K562 (cell line): ENCODE measurements around the gene SEMA6B.

Experiments
- MAFF ChIP-seq: IDR thresholded peaks from 2 replicates; pipeline ENCODE4 v1.6.1; 2012; ENCODE audit warnings: low read length, improper control_type of control experiment
- POLR2A ChIP-seq: fragments of 450-650 bp; conservative IDR thresholded peaks from 2 replicates; pipeline ENCODE4 v1.6.1; 2016
- REST ChIP-seq, 2 experiments: fragments of 450-650 bp; formaldehyde crosslinking in 1 of 2; IDR thresholded peaks; 2 replicates each; pipeline versions ENCODE4 v1.4.0 to v1.6.1; 2014 to 2020; ENCODE audit warnings: mild to moderate bottlenecking in 2 of 2, borderline replicate concordance in 1 of 2, low read depth in 1 of 2
- TAF15 ChIP-seq: fragments of 200-400 bp; formaldehyde crosslinking; IDR thresholded peaks from 2 replicates; pipeline ENCODE4 v1.6.1; 2017; ENCODE audit warnings: mild to moderate bottlenecking, low read depth, low read length, moderate library complexity

GRCh38 chr19:4513248-4513647, 46.2 kb downstream of the SEMA6B start:
- TF ChIP-seq TAF15 (no peak), MAFF (no peak), REST (IDR thresholded peaks at IDR 0.05; ENCODE audit: borderline replicate concordance) (no peak), REST (CRISPR knock-in tag; IDR thresholded peaks at IDR 0.05; ENCODE audit: low read depth) (no peak), POLR2A (no peak)
